Peyer's patch (tissue), 4 donors: ENCODE data around the gene LHCGR. TPM values are rescaled to one million over a fixed set of nuclear protein-coding genes. Genes with fewer than 3 reads are reported as not detected.
"Not testable (repeated sequence)": the region's sequence is repeated elsewhere in the genome, so short reads cannot be mapped to it uniquely, and the experiment has no call there.

Experiments
- DNase-seq, 3 donors: peaks; one replicate each; pipeline ENCODE4 v3.0.0-alpha.2; 2017 to 2019
- H3K27ac ChIP-seq, 4 donors: fragments of 200-600 bp; sonication (generic); one replicate each; pipeline ENCODE4 v1.5.1; 2016 to 2019
- H3K27me3 ChIP-seq, 2 donors: fragments of 200-600 bp; sonication (generic); one replicate each; pipeline ENCODE4 v1.5.1; 2019
- H3K36me3 ChIP-seq, 3 donors: fragments of 200-600 bp; sonication (generic); one replicate each; pipeline ENCODE4 v1.5.1; 2016 to 2019
- H3K4me1 ChIP-seq, 4 donors: fragments of 200-600 bp; sonication (generic); one replicate each; pipeline ENCODE4 v1.5.1; 2016 to 2019
- H3K4me3 ChIP-seq, 4 donors: fragments of 200-600 bp; sonication (generic); 1 replicate in 3 of 4; 2 replicates in 1 of 4; pipeline ENCODE4 v1.5.1; 2016 to 2019; ENCODE audit warnings: mild to moderate bottlenecking in 1 of 4
- H3K9me3 ChIP-seq, 4 donors: fragments of 200-600 bp; sonication (generic); one replicate each; pipeline ENCODE4 v1.5.1; 2016 to 2019; ENCODE audit warnings: mild to moderate bottlenecking in 1 of 4
- POLR2A ChIP-seq, 2 donors: fragments of 450-650 bp; IDR thresholded peaks; one replicate each; pipeline ENCODE4 v1.5.1; 2017; ENCODE audit warnings: antibody characterized with exemption in 2 of 2, mild to moderate bottlenecking in 2 of 2, moderate library complexity in 2 of 2
- total RNA-seq, 4 donors: library from RNA; depleted of rRNA; stranded (reverse); fragments of >200 nt; gene quantifications; one replicate each; pipeline ENCODE4 v1.1.0, GENCODE V29; 2016
- TF ChIP-seq, protein P1 (sequence below), 6 experiments: fragments of 450-650 bp in 4 of 6; fragments of 200-600 bp in 2 of 6; sonication (generic) in 1 of 6; IDR thresholded peaks; one replicate each; pipeline ENCODE4 v1.5.1; 2017 to 2019; ENCODE audit warnings: antibody characterized with exemption in 6 of 6, mild to moderate bottlenecking in 3 of 6, moderate library complexity in 1 of 6

LHCGR gene
- total RNA-seq, 4 donors from 2014 or later, result not detected

DNA sequence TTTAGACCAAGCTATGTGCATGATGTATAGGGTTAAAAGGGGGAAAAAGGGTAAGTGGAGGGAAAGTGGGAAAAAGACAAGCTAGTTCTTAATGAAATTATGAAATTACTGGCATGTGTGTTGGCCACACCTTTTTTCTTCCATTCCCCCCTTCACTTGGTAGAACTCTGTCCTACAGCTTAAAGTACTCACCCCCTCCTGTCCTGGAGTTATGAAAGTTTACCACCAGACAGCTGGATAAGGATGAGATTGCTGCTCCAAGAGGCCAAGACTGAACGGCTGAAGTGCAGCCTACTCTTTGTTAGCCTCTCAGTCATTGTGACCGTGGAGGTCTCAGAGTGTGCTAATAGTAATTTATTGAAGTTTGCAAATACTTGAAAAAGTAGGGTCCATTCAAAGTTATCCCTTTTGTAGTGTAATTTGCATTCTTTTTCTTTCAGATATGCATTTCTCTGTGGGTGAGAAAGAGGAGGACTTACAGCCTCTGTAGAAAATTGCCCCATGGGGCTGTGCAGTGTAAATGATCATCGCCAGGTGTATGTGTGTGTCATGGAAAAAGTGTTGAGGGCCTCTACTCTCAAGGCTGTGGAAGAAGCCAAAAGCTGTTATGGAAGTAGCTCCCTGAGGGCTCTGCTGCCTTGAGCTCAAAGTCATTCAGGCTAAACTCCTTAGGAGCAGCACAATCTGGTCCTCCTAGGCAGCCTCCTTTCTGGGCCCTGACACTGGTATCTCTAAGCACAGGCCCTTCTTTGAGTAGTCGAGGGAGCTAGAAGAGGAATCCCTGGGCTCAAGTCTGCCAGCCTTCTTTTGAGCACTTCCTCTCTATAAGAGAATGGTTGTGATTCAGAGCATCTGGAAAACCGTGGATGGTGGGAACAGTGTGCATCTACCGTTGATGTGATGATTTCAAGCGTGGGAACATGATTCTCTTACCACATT is 46.2 kb downstream of the LHCGR start:
- Histone ChIP-seq H3K27me3 (no peaks in the 10 kb centered on the region), H3K4me1 (no peaks in the 10 kb centered on the region), H3K36me3 (no peaks in the 10 kb centered on the region), H3K4me3 (no peak overlapping the region), H3K27ac (no peak overlapping the region), H3K9me3 (no peaks in the 10 kb centered on the region)
- no peak for TF ChIP-seq POLR2A (IDR thresholded peaks at IDR 0.05)
- TF ChIP-seq, protein P1, sequence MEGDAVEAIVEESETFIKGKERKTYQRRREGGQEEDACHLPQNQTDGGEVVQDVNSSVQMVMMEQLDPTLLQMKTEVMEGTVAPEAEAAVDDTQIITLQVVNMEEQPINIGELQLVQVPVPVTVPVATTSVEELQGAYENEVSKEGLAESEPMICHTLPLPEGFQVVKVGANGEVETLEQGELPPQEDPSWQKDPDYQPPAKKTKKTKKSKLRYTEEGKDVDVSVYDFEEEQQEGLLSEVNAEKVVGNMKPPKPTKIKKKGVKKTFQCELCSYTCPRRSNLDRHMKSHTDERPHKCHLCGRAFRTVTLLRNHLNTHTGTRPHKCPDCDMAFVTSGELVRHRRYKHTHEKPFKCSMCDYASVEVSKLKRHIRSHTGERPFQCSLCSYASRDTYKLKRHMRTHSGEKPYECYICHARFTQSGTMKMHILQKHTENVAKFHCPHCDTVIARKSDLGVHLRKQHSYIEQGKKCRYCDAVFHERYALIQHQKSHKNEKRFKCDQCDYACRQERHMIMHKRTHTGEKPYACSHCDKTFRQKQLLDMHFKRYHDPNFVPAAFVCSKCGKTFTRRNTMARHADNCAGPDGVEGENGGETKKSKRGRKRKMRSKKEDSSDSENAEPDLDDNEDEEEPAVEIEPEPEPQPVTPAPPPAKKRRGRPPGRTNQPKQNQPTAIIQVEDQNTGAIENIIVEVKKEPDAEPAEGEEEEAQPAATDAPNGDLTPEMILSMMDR (IDR thresholded peaks at IDR 0.05), result no peak
- DNase-seq, result no peak

DNA sequence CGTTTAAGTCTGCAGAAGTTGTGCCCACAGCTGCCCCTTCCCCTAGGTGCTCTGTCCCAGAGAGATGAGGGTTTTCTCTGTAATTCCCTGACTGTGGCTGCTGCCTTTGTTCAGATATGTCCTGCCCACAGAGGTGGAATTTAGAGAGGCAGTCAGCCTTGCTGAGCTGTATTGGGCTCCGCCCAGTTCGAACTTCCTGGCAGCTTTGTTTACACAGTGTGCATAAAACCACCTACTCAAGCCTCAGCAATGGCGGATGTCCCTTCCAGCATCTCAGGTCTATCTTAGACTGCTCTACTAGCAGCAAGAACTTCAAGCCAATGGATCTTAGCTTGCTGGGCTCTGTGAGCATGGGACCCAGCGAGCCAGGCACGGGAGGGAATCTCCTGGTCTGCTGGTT is 48.1 kb downstream of the LHCGR start:
- no peak for TF ChIP-seq POLR2A (IDR thresholded peaks at IDR 0.05)
- TF ChIP-seq, protein P1 (IDR thresholded peaks at IDR 0.05), result no peak
- Histone ChIP-seq H3K9me3 (no peaks in the 10 kb centered on the region), H3K27me3 (no peaks in the 10 kb centered on the region), H3K36me3 (no peaks in the 10 kb centered on the region), H3K27ac (no peak overlapping the region), H3K4me3 (no peak overlapping the region), H3K4me1 (no peaks in the 10 kb centered on the region)
- DNase-seq, result no peak

GRCh38 chr2:48703621-48704020 is 51.9 kb downstream of the LHCGR start:
- H3K27me3 ChIP-seq, H3K9me3 ChIP-seq, H3K4me1 ChIP-seq, H3K36me3 ChIP-seq, DNase-seq, H3K4me3 ChIP-seq, H3K27ac ChIP-seq: not testable (repeated sequence)

DNA sequence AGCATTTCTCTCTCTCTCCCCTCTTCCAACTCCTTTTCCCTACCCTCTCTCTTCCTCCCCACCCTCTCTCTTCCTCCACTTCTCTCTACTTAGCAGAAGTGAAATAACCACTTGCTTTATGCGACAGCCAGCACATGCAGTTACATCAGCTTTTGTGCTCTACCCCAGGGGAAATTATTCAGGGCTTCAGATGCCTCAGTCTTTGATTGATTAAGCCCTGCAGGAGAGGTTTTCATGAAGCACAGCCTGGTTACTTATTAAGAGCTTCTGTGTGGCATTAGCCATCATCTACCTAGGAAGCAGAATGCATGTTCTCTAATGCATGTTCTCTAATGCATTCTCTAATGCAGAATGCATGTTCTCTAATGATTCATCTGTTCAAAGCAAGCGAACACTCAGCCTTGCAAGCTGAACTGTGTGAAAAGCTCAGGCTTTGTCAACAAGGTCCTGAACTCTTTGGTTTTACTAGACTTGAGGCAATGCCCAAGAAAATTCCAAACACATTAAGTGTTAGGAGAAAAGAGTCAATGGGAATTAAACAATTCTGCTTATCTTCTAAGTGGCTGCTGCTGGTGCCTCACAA is 56.1 kb downstream of the LHCGR start:
- H3K4me1 ChIP-seq, result no peaks in the 10 kb centered on the region
- no peak overlapping the region for H3K27ac ChIP-seq
- no peaks in the 10 kb centered on the region for H3K9me3 ChIP-seq
- no peaks in the 10 kb centered on the region for H3K36me3 ChIP-seq
- TF ChIP-seq, protein P1 (IDR thresholded peaks at IDR 0.05), result no peak
- no peak overlapping the region for H3K4me3 ChIP-seq
- no peaks in the 10 kb centered on the region for H3K27me3 ChIP-seq
- no peak for DNase-seq

DNA sequence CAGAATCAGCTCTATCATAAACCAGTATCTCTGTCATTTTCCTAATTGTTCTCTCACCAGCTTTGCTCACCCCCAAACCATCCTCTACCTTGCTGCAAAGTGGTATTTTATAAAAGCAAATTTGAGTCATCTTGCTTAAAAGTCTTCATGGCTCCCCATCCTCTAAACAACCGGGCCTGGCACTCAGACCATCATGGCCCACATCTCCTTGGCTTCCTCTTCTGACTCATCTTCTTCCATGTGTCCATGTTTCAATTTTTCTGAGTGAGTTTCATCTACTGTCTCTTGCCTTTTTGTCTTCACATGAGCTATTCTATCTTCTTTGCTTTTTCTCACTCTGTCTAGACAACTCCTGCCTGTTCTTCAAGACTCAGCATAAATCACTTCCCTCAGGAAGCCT is 58.6 kb downstream of the LHCGR start:
- no peak for TF ChIP-seq POLR2A (IDR thresholded peaks at IDR 0.05)
- TF ChIP-seq, protein P1 (IDR thresholded peaks at IDR 0.05), result no peak
- no peak for DNase-seq
- H3K36me3 ChIP-seq, result no peaks in the 10 kb centered on the region
- H3K27me3 ChIP-seq, result no peaks in the 10 kb centered on the region
- H3K4me3 ChIP-seq, result no peak overlapping the region
- H3K9me3 ChIP-seq, result no peaks in the 10 kb centered on the region
- H3K4me1 ChIP-seq, result no peaks in the 10 kb centered on the region
- no peak overlapping the region for H3K27ac ChIP-seq

GRCh38 chr2:48695991-48696390 is 59.5 kb downstream of the LHCGR start:
- Histone ChIP-seq H3K27ac (no peak overlapping the region), H3K27me3 (no peaks in the 10 kb centered on the region), H3K4me1 (no peaks in the 10 kb centered on the region), H3K36me3 (no peaks in the 10 kb centered on the region), H3K9me3 (no peaks in the 10 kb centered on the region), H3K4me3 (no peak overlapping the region)
- DNase-seq, result no peak
- no peak for TF ChIP-seq POLR2A (IDR thresholded peaks at IDR 0.05)
- TF ChIP-seq, protein P1 (IDR thresholded peaks at IDR 0.05), result no peak
